ENCODE data around the gene MZB1. TPM values are rescaled to one million over a fixed set of nuclear protein-coding genes. Genes with fewer than 3 reads are reported as not detected.

Gene MZB1
- total and polyA plus RNA-seq, 10 donors = 72.6 to 273 (median 129) TPM

GRCh38 chr5:139340051-139340450 lies 49.7 kb downstream of the MZB1 start:
- WGBS, 5 donors = 56 to 88% (median 82%) methylated on average over 2 of the region's 2 CpGs

More at GRCh38 chr5:139340051-139340450, 49.7 kb downstream of the MZB1 start:
- peaks cover 0 to 14% (median 0%) of the 10 kb centered on the region in 6 donors for H3K36me3 ChIP-seq
- peaks cover 9 to 46% (median 37%) of the 10 kb centered on the region in 6 donors for H3K4me1 ChIP-seq
- H3K27ac ChIP-seq = no peak overlapping the region
- no peak overlapping the region for H3K4me3 ChIP-seq
- DNase-seq = no peak
- no peaks in the 10 kb centered on the region for H3K27me3 ChIP-seq (replicated peaks in 1 of 7)
- TF ChIP-seq, protein P1, sequence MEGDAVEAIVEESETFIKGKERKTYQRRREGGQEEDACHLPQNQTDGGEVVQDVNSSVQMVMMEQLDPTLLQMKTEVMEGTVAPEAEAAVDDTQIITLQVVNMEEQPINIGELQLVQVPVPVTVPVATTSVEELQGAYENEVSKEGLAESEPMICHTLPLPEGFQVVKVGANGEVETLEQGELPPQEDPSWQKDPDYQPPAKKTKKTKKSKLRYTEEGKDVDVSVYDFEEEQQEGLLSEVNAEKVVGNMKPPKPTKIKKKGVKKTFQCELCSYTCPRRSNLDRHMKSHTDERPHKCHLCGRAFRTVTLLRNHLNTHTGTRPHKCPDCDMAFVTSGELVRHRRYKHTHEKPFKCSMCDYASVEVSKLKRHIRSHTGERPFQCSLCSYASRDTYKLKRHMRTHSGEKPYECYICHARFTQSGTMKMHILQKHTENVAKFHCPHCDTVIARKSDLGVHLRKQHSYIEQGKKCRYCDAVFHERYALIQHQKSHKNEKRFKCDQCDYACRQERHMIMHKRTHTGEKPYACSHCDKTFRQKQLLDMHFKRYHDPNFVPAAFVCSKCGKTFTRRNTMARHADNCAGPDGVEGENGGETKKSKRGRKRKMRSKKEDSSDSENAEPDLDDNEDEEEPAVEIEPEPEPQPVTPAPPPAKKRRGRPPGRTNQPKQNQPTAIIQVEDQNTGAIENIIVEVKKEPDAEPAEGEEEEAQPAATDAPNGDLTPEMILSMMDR (IDR thresholded peaks at IDR 0.05 in 8 of 11, conservative IDR thresholded peaks at IDR 0.05 in 3 of 11) = no peak
- no peak for TF ChIP-seq POLR2A (IDR thresholded peaks at IDR 0.05)
- TF ChIP-seq POLR2AphosphoS5 (IDR thresholded peaks at IDR 0.05) = no peak
- no peaks in the 10 kb centered on the region for H3K9me3 ChIP-seq
- intact Hi-C loops (cut with DNase I; ENCODE audit: low total_unique reads) = no loop called here

Other genes starting within 250 kb of the MZB1 start
- 10 to 100 TPM; 24.5 to 42.3 (median 32.0) TPM for gene SIL1, start 191.5 kb downstream of the MZB1 start, total RNA-seq
- 10 to 100 TPM; 23.4 to 34.2 (median 33.1) TPM for gene SIL1, start 191.5 kb downstream of the MZB1 start, polyA plus RNA-seq
- gene MATR3, start 96.2 kb downstream of the MZB1 start, total RNA-seq = 100 to 1,000 TPM; 170 to 251 (median 219) TPM
- 100 to 1,000 TPM; 114 to 147 (median 143) TPM for gene MATR3, start 96.2 kb downstream of the MZB1 start, polyA plus RNA-seq
- gene PAIP2, start 48.1 kb downstream of the MZB1 start, total RNA-seq = 100 to 1,000 TPM in 2 of 7 donors, 10 to 100 TPM in 5; 73.2 to 117 (median 86.4) TPM
- gene PAIP2, start 48.1 kb downstream of the MZB1 start, polyA plus RNA-seq = 100 to 1,000 TPM in 2 of 3 donors, 10 to 100 TPM in 1; 90.6 to 119 (median 117) TPM
- gene SLC23A1, start 6.6 kb downstream of the MZB1 start, total RNA-seq = 1 to 10 TPM in 4 of 7 donors, under 1 TPM in 2, not detected in 1; 0.28 to 2.4 (median 1.6) TPM
- 1 to 10 TPM in 1 of 3 donors, under 1 TPM in 2; 0.87 to 1.2 (median 0.89) TPM for gene SLC23A1, start 6.6 kb downstream of the MZB1 start, polyA plus RNA-seq
- 1 to 10 TPM; 1.1 to 3.2 (median 2.3) TPM for gene PROB1, start 5.2 kb upstream of the MZB1 start, total RNA-seq
- gene PROB1, start 5.2 kb upstream of the MZB1 start, polyA plus RNA-seq = 1 to 10 TPM in 1 of 3 donors, under 1 TPM in 2; 0.33 to 1.3 (median 0.99) TPM
- 1 to 10 TPM; 2.1 to 7.6 (median 3.7) TPM for gene SPATA24, start 14.2 kb upstream of the MZB1 start, total RNA-seq
- gene SPATA24, start 14.2 kb upstream of the MZB1 start, polyA plus RNA-seq = 1 to 10 TPM; 8.5 to 9.5 (median 9.0) TPM
- 10 to 100 TPM in 1 of 7 donors, 1 to 10 TPM in 6; 4.0 to 10.8 (median 7.8) TPM for gene DNAJC18, start 49.6 kb upstream of the MZB1 start, total RNA-seq
- 1 to 10 TPM; 1.3 to 7.1 (median 4.5) TPM for gene DNAJC18, start 49.6 kb upstream of the MZB1 start, polyA plus RNA-seq
- 10 to 100 TPM; 11.3 to 52.3 (median 20.8) TPM for gene ECSCR, start 72.8 kb upstream of the MZB1 start, total RNA-seq
- 10 to 100 TPM; 14.1 to 18.4 (median 17.7) TPM for gene ECSCR, start 72.8 kb upstream of the MZB1 start, polyA plus RNA-seq
- under 1 TPM in 1 of 7 donors, not detected in 6; 0.24 TPM for gene SMIM33, start 81.1 kb upstream of the MZB1 start, total RNA-seq
- under 1 TPM in 1 of 3 donors, not detected in 2; 0.03 TPM for gene SMIM33, start 81.1 kb upstream of the MZB1 start, polyA plus RNA-seq
- 100 to 1,000 TPM in 6 of 7 donors, 10 to 100 TPM in 1; 99.7 to 166 (median 130) TPM for gene STING1, start 92.8 kb upstream of the MZB1 start, total RNA-seq
- 10 to 100 TPM; 24.2 to 49.8 (median 43.6) TPM for gene STING1, start 92.8 kb upstream of the MZB1 start, polyA plus RNA-seq
- 100 to 1,000 TPM in 2 of 7 donors, 10 to 100 TPM in 5; 64.3 to 120 (median 94.3) TPM for gene UBE2D2, start 171.4 kb upstream of the MZB1 start, total RNA-seq
- 100 to 1,000 TPM; 101 to 132 (median 103) TPM for gene UBE2D2, start 171.4 kb upstream of the MZB1 start, polyA plus RNA-seq